Measurements from ENCODE around the gene COL28A1.

COL28A1 gene

GRCh38 chr7:7418997-7419396, 116.7 kb downstream of the COL28A1 start:
- Histone ChIP-seq H3K27ac (ENCODE audit: extremely low read depth, low read depth, low read length) (no peak overlapping the region), H3K4me3 (ENCODE audit: low read depth, low read length) (no peak overlapping the region), H3K4me1 (ENCODE audit: control insufficient read depth, insufficient read depth, low read length) (no peaks in the 10 kb centered on the region), H3K9me3 (ENCODE audit: control insufficient read depth, insufficient read depth, low read depth, low read length) (no peaks in the 10 kb centered on the region), H3K36me3 (ENCODE audit: control insufficient read depth in 2 of 2, insufficient read depth in 1 of 2, low read length in 2 of 2) (no peaks in the 10 kb centered on the region)
- POLR2A ChIA-PET, result no interaction called here
- TF ChIP-seq KLF7 (tag by site-specific recombination; IDR thresholded peaks at IDR 0.05; ENCODE audit: borderline replicate concordance) (no peak), ZBTB20 (tag by site-specific recombination; IDR thresholded peaks at IDR 0.05) (no peak), ZNF311 (tag by site-specific recombination; IDR thresholded peaks at IDR 0.05; ENCODE audit: borderline replicate concordance) (no peak), ZIC2 (tag by site-specific recombination; IDR thresholded peaks at IDR 0.05) (no peak), IKZF3 (tag by site-specific recombination; IDR thresholded peaks at IDR 0.05) (no peak)
- CTCF ChIA-PET, result no interaction called here

- no peaks in the 10 kb centered on the region for H3K9me3 ChIP-seq (ENCODE audit: control insufficient read depth, insufficient read depth, low read depth, low read length)
- ChIA-PET CTCF (interaction anchor here (0.6 kb wide), 1 partner anchor 896 kb away, joined by 3 read pairs; no protein-coding TSS in a partner anchor), POLR2A (no interaction called here)
- no peak overlapping the region for H3K27ac ChIP-seq (ENCODE audit: extremely low read depth, low read depth, low read length)
- TF ChIP-seq, protein P1, sequence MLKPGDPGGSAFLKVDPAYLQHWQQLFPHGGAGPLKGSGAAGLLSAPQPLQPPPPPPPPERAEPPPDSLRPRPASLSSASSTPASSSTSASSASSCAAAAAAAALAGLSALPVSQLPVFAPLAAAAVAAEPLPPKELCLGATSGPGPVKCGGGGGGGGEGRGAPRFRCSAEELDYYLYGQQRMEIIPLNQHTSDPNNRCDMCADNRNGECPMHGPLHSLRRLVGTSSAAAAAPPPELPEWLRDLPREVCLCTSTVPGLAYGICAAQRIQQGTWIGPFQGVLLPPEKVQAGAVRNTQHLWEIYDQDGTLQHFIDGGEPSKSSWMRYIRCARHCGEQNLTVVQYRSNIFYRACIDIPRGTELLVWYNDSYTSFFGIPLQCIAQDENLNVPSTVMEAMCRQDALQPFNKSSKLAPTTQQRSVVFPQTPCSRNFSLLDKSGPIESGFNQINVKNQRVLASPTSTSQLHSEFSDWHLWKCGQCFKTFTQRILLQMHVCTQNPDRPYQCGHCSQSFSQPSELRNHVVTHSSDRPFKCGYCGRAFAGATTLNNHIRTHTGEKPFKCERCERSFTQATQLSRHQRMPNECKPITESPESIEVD (tag by site-specific recombination; IDR thresholded peaks at IDR 0.05), result no peak
- no peak for TF ChIP-seq ZNF548 (tag by site-specific recombination; IDR thresholded peaks at IDR 0.05)
- TF ChIP-seq ZNF175 (tag by site-specific recombination; IDR thresholded peaks at IDR 0.05), result no peak
- no peak for TF ChIP-seq ZNF426 (tag by site-specific recombination; IDR thresholded peaks at IDR 0.05)
- TF ChIP-seq ZNF596 (tag by site-specific recombination; IDR thresholded peaks at IDR 0.05), result no peak
- TF ChIP-seq ZNF202 (tag by site-specific recombination; IDR thresholded peaks at IDR 0.05; ENCODE audit: borderline replicate concordance), result no peak
- no peak for TF ChIP-seq ZBTB21 (tag by site-specific recombination; IDR thresholded peaks at IDR 0.05)
- TF ChIP-seq ZNF529 (tag by site-specific recombination; IDR thresholded peaks at IDR 0.05; ENCODE audit: insufficient replicate concordance), result no peak
- no peak for TF ChIP-seq ZNF24 (tag by site-specific recombination; IDR thresholded peaks at IDR 0.05)
- TF ChIP-seq HOXA7 (CRISPR knock-in tag; IDR thresholded peaks at IDR 0.05; ENCODE audit: borderline replicate concordance), result no peak
- TF ChIP-seq ZNF184 (tag by site-specific recombination; IDR thresholded peaks at IDR 0.05), result no peak
- TF ChIP-seq ELK4 (IDR thresholded peaks at IDR 0.05; ENCODE audit: borderline replicate concordance, low read depth, low read length), result no peak
- no peak for TF ChIP-seq ZNF362 (tag by site-specific recombination; IDR thresholded peaks at IDR 0.05)
- TF ChIP-seq, protein P2, sequence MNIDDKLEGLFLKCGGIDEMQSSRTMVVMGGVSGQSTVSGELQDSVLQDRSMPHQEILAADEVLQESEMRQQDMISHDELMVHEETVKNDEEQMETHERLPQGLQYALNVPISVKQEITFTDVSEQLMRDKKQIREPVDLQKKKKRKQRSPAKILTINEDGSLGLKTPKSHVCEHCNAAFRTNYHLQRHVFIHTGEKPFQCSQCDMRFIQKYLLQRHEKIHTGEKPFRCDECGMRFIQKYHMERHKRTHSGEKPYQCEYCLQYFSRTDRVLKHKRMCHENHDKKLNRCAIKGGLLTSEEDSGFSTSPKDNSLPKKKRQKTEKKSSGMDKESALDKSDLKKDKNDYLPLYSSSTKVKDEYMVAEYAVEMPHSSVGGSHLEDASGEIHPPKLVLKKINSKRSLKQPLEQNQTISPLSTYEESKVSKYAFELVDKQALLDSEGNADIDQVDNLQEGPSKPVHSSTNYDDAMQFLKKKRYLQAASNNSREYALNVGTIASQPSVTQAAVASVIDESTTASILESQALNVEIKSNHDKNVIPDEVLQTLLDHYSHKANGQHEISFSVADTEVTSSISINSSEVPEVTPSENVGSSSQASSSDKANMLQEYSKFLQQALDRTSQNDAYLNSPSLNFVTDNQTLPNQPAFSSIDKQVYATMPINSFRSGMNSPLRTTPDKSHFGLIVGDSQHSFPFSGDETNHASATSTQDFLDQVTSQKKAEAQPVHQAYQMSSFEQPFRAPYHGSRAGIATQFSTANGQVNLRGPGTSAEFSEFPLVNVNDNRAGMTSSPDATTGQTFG (tag by site-specific recombination; IDR thresholded peaks at IDR 0.05; ENCODE audit: borderline replicate concordance), result no peak
- no peak for TF ChIP-seq ZNF416 (tag by site-specific recombination; IDR thresholded peaks at IDR 0.05)
- no peak for TF ChIP-seq ZNF248 (tag by site-specific recombination; IDR thresholded peaks at IDR 0.05)
- no peak for TF ChIP-seq ZNF292 (tag by site-specific recombination; IDR thresholded peaks at IDR 0.05; ENCODE audit: borderline replicate concordance, low read depth)
- H3K4me3 ChIP-seq (ENCODE audit: low read depth, low read length), result no peak overlapping the region
- no peaks in the 10 kb centered on the region for H3K36me3 ChIP-seq (ENCODE audit: control insufficient read depth in 2 of 2, insufficient read depth in 1 of 2, low read length in 2 of 2)
- H3K4me1 ChIP-seq (ENCODE audit: control insufficient read depth, insufficient read depth, low read length), result no peaks in the 10 kb centered on the region
Measured at GRCh38 chr7:7417851-7418250, 117.8 kb downstream of the COL28A1 start.
